Mesenchymal stem cell (in vitro differentiated cells and primary cell): Measurements from ENCODE around the gene ZNF576.
"Not testable (repeated sequence)": the region's sequence is repeated elsewhere in the genome, so short reads cannot be mapped to it uniquely, and the experiment has no call there.

Experiments used
- DNase-seq: peaks from one replicate; pipeline ENCODE4 v3.0.0-alpha.2; 2013
- H2AFZ ChIP-seq: one replicate; pipeline ENCODE4 v1.6.1; 2013; ENCODE audit warnings: low read depth, mild to moderate bottlenecking, control low read depth, inconsistent platforms, low read length, moderate library complexity
- H2AK5ac ChIP-seq: 2 replicates; pipeline ENCODE4 v1.6.1; 2013; ENCODE audit warnings: low read length, moderate library complexity, mild to moderate bottlenecking, inconsistent platforms; ENCODE audit not compliant: severe bottlenecking
- H2BK120ac ChIP-seq: one replicate; pipeline ENCODE4 v1.6.1; 2013; ENCODE audit warnings: low read depth, mild to moderate bottlenecking, inconsistent platforms, low read length, moderate library complexity
- H2BK12ac ChIP-seq, 2 experiments: one replicate each; pipeline ENCODE4 v1.6.1; 2013; ENCODE audit warnings: inconsistent platforms in 2 of 2, low read length in 2 of 2, mild to moderate bottlenecking in 2 of 2, moderate library complexity in 2 of 2, control low read depth in 1 of 2
- H2BK15ac ChIP-seq: one replicate; pipeline ENCODE4 v1.6.1; 2013; ENCODE audit warnings: mild to moderate bottlenecking, low read depth, inconsistent platforms; ENCODE audit not compliant: poor library complexity, severe bottlenecking
- H2BK5ac ChIP-seq: 2 replicates; pipeline ENCODE4 v1.6.1; 2013; ENCODE audit warnings: low read depth, mild to moderate bottlenecking, low read length, control low read depth, inconsistent platforms; ENCODE audit not compliant: poor library complexity, severe bottlenecking
- H3K14ac ChIP-seq, 2 experiments: one replicate each; pipeline ENCODE4 v1.6.1; 2013; ENCODE audit warnings: inconsistent platforms in 2 of 2, low read length in 2 of 2, control low read depth in 1 of 2, mild to moderate bottlenecking in 1 of 2, moderate library complexity in 1 of 2
- H3K18ac ChIP-seq, 2 experiments: one replicate each; pipeline ENCODE4 v1.6.1; 2013; ENCODE audit warnings: inconsistent platforms in 2 of 2, low read length in 2 of 2, control low read depth in 1 of 2, low read depth in 1 of 2, mild to moderate bottlenecking in 1 of 2
- H3K23ac ChIP-seq, 2 experiments: one replicate each; pipeline ENCODE4 v1.6.1; 2013; ENCODE audit warnings: inconsistent platforms in 2 of 2, low read length in 2 of 2, mild to moderate bottlenecking in 2 of 2, moderate library complexity in 2 of 2, control low read depth in 1 of 2
- H3K27ac ChIP-seq: 2 replicates; pipeline ENCODE4 v1.5.1; 2013; ENCODE audit warnings: mild to moderate bottlenecking, moderate library complexity, low read length, control low read depth, inconsistent platforms; ENCODE audit not compliant: poor library complexity, severe bottlenecking
- H3K27me3 ChIP-seq, 2 experiments: 2 replicates each; pipeline versions ENCODE4 v1.6.1 to v1.7.0; 2013; ENCODE audit warnings: low read length in 2 of 2, mild to moderate bottlenecking in 2 of 2, moderate library complexity in 2 of 2, control low read depth in 1 of 2, inconsistent platforms in 1 of 2; ENCODE audit not compliant: control insufficient read depth in 1 of 2, insufficient read depth in 1 of 2
- H3K36me3 ChIP-seq, 2 experiments: 2 replicates each; pipeline versions ENCODE4 v1.6.1 to v1.7.0; 2013; ENCODE audit warnings: low read length in 2 of 2, control low read depth in 1 of 2, inconsistent platforms in 1 of 2, low read depth in 1 of 2, mild to moderate bottlenecking in 1 of 2; ENCODE audit not compliant: insufficient read depth in 2 of 2, control insufficient read depth in 1 of 2
- H3K4ac ChIP-seq, 2 experiments: one replicate each; pipeline ENCODE4 v1.6.1; 2013; ENCODE audit warnings: inconsistent platforms in 2 of 2, low read length in 2 of 2, mild to moderate bottlenecking in 2 of 2, moderate library complexity in 2 of 2, control low read depth in 1 of 2, low read depth in 1 of 2
- H3K4me1 ChIP-seq: 2 replicates; pipeline ENCODE4 v1.6.1; 2013; ENCODE audit warnings: low read depth, low read length, control low read depth; ENCODE audit not compliant: control insufficient read depth, insufficient read depth
- H3K4me2 ChIP-seq: 2 replicates; pipeline ENCODE4 v1.6.1; 2013; ENCODE audit warnings: low read length, mild to moderate bottlenecking, inconsistent platforms; ENCODE audit not compliant: poor library complexity, severe bottlenecking
- H3K4me3 ChIP-seq, 2 experiments: 2 replicates each; pipeline versions ENCODE4 v1.5.1 to v1.7.0; 2013; ENCODE audit warnings: low read length in 2 of 2, mild to moderate bottlenecking in 2 of 2, control low read depth in 1 of 2, low read depth in 1 of 2; ENCODE audit not compliant: insufficient read depth in 1 of 2
- H3K79me1 ChIP-seq: replicated peaks from 2 replicates; pipeline ENCODE4 v1.6.1; 2013; ENCODE audit warnings: mild to moderate bottlenecking, control low read depth, low read length, inconsistent platforms; ENCODE audit not compliant: poor library complexity, severe bottlenecking
- H3K9ac ChIP-seq: 2 replicates; pipeline ENCODE4 v1.7.0; 2013; ENCODE audit warnings: mild to moderate bottlenecking, low read length, moderate library complexity
- H3K9me3 ChIP-seq: 2 replicates; pipeline ENCODE4 v1.7.0; 2013; ENCODE audit warnings: mild to moderate bottlenecking, low read length; ENCODE audit not compliant: control insufficient read depth
- H4K8ac ChIP-seq: one replicate; pipeline ENCODE4 v1.6.1; 2013; ENCODE audit warnings: inconsistent platforms, mild to moderate bottlenecking, low read length, moderate library complexity
- H4K91ac ChIP-seq: one replicate; pipeline ENCODE4 v1.6.1; 2013; ENCODE audit warnings: mild to moderate bottlenecking, low read length, inconsistent platforms
- WGBS: methylation state at CpG from one replicate; pipeline ENCODE4 v1.1.7; 2013; ENCODE audit warnings: mixed read lengths; 5-methylcytosine and 5-hydroxymethylcytosine counted together

The ZNF576 gene

DNA sequence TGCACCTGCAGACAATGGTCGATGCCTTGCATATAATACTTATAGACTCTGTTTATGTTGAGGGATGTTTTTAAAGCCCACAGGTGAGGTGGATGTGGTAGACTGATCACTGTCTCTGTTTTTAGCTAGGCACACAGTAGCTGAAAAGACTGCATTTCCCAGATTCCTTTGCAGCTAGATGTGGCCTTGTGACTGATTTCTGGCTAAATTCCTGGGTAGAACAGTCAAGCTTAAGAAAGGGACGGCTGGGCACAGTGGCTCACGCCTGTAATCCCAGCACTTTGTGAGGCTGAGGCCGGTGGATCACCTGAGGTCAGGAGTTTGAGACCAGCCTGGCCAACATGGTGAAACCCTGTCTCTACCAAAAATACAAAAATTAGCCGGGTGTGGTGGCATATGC is 3.9 kb downstream of the ZNF576 start:
- H3K18ac ChIP-seq, H3K4ac ChIP-seq, H3K4me2 ChIP-seq, H2AK5ac ChIP-seq, H2BK12ac ChIP-seq, H2AFZ ChIP-seq, H3K23ac ChIP-seq, H2BK120ac ChIP-seq, H3K9me3 ChIP-seq, H3K4me3 ChIP-seq, H2BK5ac ChIP-seq, H4K91ac ChIP-seq, H3K14ac ChIP-seq, H3K4me1 ChIP-seq, H3K27ac ChIP-seq, H3K27me3 ChIP-seq, DNase-seq, H2BK15ac ChIP-seq, H4K8ac ChIP-seq: not testable (repeated sequence)
- Histone ChIP-seq H3K36me3 (peaks cover 24 to 41% of the 10 kb centered on the region in 2 experiments), H3K79me1 (peaks cover 40% of the 10 kb centered on the region), H3K9ac (peak overlapping the region; percentile 49)
- 98% methylated on average over 5 of the region's 5 CpGs for WGBS

DNA sequence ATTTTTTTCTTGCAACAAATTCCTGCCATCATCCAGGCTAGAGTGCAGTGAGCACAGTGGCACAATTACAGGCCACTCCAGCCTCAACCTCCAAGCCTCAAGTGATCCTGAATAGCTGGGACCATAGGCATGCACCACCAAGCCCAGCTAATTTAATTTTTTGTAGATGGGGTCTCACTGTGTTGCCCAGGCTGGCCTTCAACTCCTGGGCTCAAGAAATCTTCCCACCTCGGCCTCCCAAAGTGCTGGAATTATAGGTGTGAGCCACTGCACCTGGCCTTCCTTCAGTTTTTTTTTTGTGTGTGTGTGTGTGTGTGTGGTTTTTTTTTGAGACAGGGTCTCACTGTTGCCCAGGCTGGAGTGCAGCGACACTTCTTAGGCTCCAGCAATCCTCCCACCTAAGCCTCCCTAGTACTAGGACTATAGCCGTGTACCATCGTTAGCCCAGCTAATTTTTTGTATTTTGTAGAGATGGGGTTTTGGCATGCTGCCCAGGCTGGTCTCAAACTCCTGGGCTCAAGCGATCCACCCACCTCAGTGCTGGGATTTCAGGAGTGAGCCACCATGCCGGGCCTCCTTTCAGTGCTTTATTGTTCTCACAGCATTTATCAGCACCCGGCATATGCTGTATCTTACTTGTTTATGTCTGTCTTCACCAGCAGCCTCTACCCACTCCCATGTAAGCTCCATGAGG is 9.6 kb downstream of the ZNF576 start:
- Histone ChIP-seq H3K27ac (no peak overlapping the region), H4K8ac (no peak overlapping the region), H3K79me1 (peaks cover 49% of the 10 kb centered on the region), H3K27me3 (no peaks in the 10 kb centered on the region), H2BK120ac (no peak overlapping the region), H3K4me2 (no peak overlapping the region), H3K14ac (no peak overlapping the region), H2BK12ac (no peak overlapping the region), H4K91ac (no peak overlapping the region), H3K9ac (no peak overlapping the region), H3K18ac (no peak overlapping the region), H3K9me3 (no peaks in the 10 kb centered on the region), H2AFZ (no peak overlapping the region), H3K4ac (no peak overlapping the region), H3K4me3 (no peak overlapping the region), H2BK5ac (no peak overlapping the region), H3K4me1 (peaks cover 6% of the 10 kb centered on the region), H3K36me3 (peaks cover 36 to 38% of the 10 kb centered on the region in 2 experiments), H3K23ac (no peak overlapping the region), H2AK5ac (no peak overlapping the region), H2BK15ac (no peak overlapping the region)
- WGBS = 90% methylated on average over 6 of the region's 7 CpGs
- DNase-seq = no peak

DNA sequence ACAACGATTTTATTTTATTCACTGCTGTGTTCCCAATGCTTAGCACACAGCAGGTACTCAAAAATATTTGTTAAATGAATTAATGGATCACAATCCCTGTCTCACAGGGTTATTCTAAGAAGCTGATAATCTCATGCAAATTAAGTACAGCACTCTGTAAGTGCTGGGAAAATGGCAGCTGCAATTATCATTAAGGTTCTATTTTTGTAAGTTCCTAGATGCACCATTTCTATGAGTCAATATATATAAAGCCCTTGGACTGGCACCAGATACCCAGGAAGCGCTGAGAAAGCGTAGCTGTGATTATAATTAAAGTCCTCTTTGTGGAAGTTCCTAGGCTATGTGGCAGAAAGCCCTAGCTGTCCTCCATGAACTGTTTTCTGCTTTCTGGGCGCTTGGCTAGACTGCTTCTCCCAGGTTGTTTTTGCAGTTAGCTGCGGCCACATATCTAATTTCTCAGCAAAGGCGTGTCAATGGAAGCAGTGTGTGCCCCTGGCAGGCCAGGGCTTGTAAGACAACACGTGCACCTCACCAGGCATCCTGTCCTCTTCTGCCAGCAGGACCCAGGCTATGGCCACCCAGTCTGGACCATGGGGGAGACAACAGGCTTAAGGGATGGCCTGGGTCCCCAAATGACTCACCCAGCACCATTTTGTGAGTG is 10.3 kb downstream of the ZNF576 start:
- Histone ChIP-seq H2BK15ac (no peak overlapping the region), H3K14ac (no peak overlapping the region), H3K4me1 (peaks cover 7% of the 10 kb centered on the region), H3K18ac (no peak overlapping the region), H3K27me3 (no peaks in the 10 kb centered on the region), H3K9ac (no peak overlapping the region), H3K27ac (no peak overlapping the region), H3K4me3 (no peak overlapping the region), H2AFZ (no peak overlapping the region), H4K8ac (no peak overlapping the region), H3K4me2 (no peak overlapping the region), H3K79me1 (peaks cover 44% of the 10 kb centered on the region), H4K91ac (no peak overlapping the region), H3K36me3 (peaks cover 32 to 44% of the 10 kb centered on the region in 2 experiments), H3K23ac (no peak overlapping the region), H3K9me3 (no peaks in the 10 kb centered on the region), H3K4ac (no peak overlapping the region), H2BK12ac (no peak overlapping the region), H2BK5ac (no peak overlapping the region), H2BK120ac (no peak overlapping the region), H2AK5ac (no peak overlapping the region)
- WGBS = 98% methylated on average over 6 of the region's 7 CpGs
- DNase-seq = no peak

DNA sequence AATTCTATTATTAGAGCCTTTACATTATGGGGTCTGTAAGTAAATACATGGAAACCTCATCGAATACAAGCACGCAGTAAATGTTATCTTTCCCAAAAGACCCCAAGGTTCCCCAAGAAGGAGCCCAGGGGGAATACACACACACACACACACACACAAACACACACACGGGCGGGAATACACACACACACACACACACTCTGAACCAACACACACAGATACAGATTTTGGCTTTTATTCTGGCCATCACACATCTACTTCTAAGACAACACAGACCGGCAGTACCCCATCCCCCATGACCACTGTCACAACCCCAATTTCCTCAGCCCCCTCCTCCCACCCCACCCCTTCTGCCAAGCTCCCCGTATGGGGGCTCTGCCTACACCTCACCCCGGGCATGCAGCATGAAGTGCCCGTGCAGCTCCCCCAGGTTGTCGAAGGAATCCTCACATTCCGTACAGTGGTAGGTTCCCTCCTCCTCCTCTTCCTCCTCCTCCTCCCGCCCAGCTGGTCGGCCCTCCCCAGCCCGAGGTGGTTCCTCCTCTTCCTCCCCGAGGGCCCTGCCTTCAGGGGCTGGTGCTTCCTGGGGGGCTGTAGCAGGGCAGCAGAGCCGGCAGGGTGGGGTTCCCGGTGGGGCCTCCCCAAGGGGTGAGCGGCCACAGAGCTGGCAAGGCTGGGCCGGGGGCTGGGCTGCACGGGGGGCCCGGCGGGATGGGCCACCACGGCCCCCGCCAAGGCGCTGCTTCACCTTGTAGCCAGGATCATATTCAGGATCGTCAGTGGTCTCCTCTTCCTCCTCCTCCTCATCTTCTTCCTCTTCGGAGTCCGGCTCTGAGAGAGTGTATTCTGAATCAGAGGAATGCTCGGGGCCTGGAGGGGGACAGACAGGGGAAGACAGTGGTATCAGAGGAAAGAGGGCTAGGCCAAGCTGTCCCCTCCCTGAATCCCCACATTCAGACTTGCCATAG is 11.1 kb downstream of the ZNF576 start:
- Histone ChIP-seq H2BK5ac (no peak overlapping the region), H2BK120ac (no peak overlapping the region), H2AFZ (no peak overlapping the region), H3K79me1 (peaks cover 49% of the 10 kb centered on the region), H3K4me1 (peaks cover 9% of the 10 kb centered on the region), H3K9ac (no peak overlapping the region), H3K18ac (no peak overlapping the region), H3K36me3 (peaks cover 32 to 45% of the 10 kb centered on the region in 2 experiments), H3K23ac (no peak overlapping the region), H4K91ac (no peak overlapping the region), H2BK12ac (no peak overlapping the region), H4K8ac (no peak overlapping the region), H3K4me3 (no peak overlapping the region), H3K27ac (no peak overlapping the region), H2BK15ac (no peak overlapping the region), H3K27me3 (no peaks in the 10 kb centered on the region), H3K4ac (no peak overlapping the region), H2AK5ac (no peak overlapping the region), H3K14ac (no peak overlapping the region), H3K4me2 (no peak overlapping the region), H3K9me3 (no peaks in the 10 kb centered on the region)
- no peak for DNase-seq
- WGBS = 93% methylated on average over 21 of the region's 28 CpGs
